T-helper 22 cell (primary cell): Measurements from ENCODE around the gene TPRKB.
"Not testable (repeated sequence)": the region's sequence is repeated elsewhere in the genome, so short reads cannot be mapped to it uniquely, and the experiment has no call there.

Source experiments
- DNase-seq: peaks from one replicate; pipeline ENCODE4 v3.0.0-alpha.2; 2020; ENCODE audit warnings: low read depth

The TPRKB gene

DNA sequence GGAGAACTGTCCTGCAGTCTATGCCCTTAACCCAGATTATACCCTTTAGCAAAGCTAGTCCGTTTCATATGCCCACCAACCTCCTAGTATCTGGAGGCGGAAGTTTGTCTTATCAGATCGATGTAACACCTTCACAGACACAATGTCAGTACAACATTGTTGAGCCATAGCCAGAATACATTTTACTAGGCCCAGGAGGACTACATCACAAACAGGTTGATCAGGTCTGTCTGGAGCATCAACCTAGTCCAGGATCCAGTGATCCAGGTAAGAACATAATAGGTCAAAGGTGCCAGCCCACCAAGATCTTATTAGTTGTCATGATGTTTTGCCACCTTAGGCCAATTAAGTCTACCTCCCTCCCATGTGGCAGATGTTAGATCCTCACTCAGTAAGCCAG is 2.0 kb upstream of the TPRKB start:
- no peak for DNase-seq

DNA sequence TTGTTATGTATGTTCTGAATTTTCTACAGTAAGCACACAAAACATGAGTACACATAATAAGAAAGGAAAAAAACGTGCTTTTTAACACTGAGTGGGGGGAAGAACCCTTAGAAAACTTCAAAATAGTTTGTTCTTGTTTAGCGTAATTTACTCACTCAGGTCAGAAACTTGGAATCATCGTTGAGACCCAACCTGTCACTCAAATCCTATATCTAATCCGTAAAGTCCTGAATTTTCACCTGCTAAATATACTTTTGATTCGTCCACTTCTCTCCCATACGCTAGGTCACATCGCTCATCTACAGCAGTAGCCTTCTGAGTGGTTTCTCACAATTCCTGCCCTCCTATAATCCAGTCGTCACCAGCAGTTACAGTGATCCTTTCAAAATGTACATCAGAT is 767 bp downstream of the TPRKB start:
- DNase-seq: no peak

GRCh38 chr2:73730810-73731209 is 6.3 kb downstream of the TPRKB start:
- DNase-seq: no peak

GRCh38 chr2:73728711-73729110 is 8.4 kb downstream of the TPRKB start:
- no peak for DNase-seq

DNA sequence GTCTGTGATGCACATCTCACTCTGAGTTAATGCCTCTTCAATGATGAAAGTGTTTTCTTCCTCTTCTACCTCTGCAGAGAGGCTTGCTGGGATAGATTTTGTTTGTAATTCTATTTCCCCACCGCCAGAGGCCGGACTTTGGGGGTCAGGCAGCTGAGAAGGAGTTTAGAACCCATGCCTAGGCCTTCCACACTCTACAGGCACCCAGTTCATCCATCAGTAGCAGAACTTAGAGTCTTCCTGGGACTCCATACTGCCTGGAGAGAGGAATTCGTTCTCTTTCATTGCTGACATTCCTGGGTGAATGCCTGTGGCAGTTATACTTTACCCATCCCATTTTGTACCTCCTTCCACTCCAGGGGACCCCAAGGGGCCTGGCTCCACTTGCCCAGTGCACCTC is 9.1 kb downstream of the TPRKB start:
- DNase-seq: no peak

- not testable (repeated sequence) for DNase-seq
Measured at GRCh38 chr2:73726657-73727056, 10.5 kb downstream of the TPRKB start.

- DNase-seq: no peak
Measured at GRCh38 chr2:73718851-73719621, 18.1 kb downstream of the TPRKB start.

DNA sequence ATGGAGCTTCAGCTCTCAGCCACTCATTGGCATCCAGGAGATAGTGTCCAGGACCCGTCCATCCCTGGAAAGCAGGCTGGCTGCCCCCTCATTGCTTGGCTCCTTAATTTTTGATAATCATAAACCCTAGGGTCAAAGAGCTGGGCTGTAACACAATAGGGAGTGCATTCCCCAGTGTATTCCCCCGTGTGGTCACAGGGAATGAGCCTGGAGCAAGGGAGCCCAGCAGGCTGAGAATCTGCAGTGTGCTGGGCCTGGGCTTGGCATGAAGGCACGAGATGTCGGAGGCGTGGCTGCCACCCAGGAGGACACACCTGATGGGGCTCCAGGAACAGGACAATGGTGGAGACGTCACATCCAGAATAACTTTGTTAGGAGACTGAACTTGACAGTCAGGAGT is 18.7 kb downstream of the TPRKB start:
- no peak for DNase-seq

- DNase-seq: not testable (repeated sequence)
Measured at GRCh38 chr2:73717695-73718094, 19.4 kb downstream of the TPRKB start.

GRCh38 chr2:73717251-73717606 is 19.9 kb downstream of the TPRKB start:
- DNase-seq: no peak

- DNase-seq: no peak
Measured at GRCh38 chr2:73716543-73717250, 20.4 kb downstream of the TPRKB start.

DNA sequence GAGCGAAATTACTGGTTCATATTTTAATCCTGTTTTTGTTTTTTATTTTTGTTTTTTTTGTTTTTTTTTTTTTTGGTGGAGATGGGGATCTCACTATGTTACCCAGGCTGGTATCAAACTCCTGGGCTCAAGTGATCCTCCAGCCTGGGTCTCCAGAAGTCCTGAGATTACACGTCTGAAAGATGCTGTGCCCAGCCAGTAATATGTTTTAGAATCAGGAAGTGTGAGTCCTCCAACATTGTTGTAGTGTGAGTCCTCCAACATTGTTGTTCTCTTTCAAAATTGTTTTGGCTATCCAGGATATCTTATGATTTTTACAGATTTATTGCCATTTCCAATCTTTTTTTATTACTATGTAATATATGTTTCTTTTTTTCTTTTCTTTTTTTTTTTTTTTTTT is 23.1 kb downstream of the TPRKB start:
- no peak for DNase-seq

GRCh38 chr2:73708527-73708926 is 28.6 kb downstream of the TPRKB start:
- DNase-seq: no peak

GRCh38 chr2:73707636-73708035 is 29.5 kb downstream of the TPRKB start:
- DNase-seq: no peak

DNA sequence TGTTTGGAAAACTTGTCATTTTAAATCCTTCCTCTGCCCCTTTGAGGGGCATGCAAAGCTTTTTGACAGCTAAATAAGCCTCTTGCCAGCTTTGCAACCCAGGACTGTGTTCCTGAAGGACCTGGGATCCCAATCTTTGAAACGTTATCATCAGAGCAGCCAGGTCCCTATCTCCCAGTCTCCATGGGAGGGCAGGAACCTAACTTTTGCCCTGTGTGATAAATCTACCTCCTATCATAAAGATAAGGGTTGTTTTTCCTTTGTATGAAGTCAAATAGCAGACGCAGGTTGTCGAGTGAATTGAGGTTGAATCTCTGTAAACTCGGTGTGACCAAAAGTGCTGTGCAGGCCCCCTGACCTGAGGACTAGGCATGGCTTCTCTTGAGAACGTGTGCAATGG is 30.1 kb downstream of the TPRKB start:
- no peak for DNase-seq

GRCh38 chr2:73705091-73705490 is 32.1 kb downstream of the TPRKB start:
- DNase-seq: no peak

DNA sequence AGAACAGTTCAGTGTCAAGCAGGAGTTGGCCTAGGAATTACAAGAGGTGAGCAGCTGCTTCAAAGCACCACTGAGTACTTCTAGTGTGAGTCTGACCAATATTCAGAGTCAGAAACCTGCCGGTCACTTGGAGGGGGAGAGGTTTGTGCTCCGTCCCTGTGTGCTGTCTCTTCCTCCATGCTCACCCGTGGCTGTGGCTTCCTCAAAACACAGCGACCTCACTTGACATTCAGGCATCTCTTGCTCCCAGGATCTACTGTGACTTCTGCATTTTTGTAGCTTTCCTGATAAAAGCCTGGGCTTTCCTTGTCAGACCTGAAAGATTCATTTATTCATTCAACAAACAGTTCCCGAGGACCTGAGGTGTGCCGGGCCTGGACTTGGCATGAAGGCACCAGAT is 32.9 kb downstream of the TPRKB start:
- no peak for DNase-seq

DNA sequence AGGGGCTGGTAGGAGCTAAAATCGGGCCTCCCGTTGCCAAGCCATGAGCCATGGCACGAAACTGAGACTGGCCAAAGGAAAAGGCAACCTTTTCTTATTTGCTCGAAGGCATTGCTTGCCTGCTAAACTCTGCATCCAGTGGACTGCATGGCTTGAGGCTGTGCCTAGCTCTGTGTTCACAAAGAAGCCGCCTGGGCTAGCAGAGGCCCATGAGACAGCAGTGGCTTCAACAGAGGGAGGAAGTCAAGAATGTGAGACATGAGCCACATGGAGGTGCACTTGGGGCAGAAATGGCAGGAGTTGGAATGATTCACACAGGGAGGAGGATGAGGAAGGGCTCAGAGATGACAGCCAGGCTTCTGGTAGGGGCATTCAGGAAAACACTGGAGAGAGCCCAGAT is 33.5 kb downstream of the TPRKB start:
- no peak for DNase-seq

- not testable (repeated sequence) for DNase-seq
Measured at GRCh38 chr2:73702852-73703493, 34.2 kb downstream of the TPRKB start.

DNA sequence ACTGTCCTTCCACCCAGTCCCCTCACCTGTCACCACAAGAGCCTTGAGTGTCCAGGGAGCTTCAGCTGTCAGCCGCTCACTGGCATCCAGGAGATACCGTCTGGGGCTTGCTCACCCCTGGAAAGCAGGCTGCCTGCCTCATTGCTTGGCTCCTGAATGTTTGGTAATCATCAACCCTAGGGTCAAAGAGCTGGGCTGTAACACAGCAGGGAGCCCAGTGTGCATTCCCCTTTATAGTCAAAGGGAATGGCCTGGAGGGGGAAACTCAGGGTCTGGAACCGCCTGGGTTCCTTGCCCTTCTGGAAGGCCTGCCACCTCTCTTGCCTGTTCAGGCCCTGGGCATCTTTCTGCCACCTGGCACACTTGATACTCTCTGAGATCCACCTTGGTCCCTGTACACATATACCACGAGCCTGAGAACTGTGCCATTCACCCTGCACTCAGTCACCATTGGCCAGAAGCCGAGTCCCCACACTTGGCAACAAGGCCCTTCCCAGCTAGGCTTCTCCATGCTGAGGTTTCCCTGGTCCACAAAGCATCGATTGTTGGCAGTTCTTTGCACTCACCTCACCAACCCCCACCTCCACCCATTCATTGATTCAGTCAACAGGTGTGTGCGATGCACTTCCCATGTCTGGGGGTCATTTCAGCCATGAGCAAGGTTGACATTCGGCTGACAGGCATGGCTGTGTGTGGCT is 35.0 kb downstream of the TPRKB start:
- DNase-seq: no peak

- not testable (repeated sequence) for DNase-seq
Measured at GRCh38 chr2:73701448-73701765, 35.7 kb downstream of the TPRKB start.

GRCh38 chr2:73700661-73701447 is 36.3 kb downstream of the TPRKB start:
- no peak for DNase-seq
